IMR-90 (cell line): ENCODE measurements around the gene YIPF3. TPM values are rescaled to one million over a fixed set of nuclear protein-coding genes. Genes with fewer than 3 reads are reported as not detected.

Experiments used
- ATAC-seq: fragments of 200-7000 bp; cut with Tn5 transposase; 2 replicates; pipeline ENCODE4 v1.9.1; 2020; ENCODE audit warnings: low read depth, mild to moderate bottlenecking, moderate library complexity
- BruUV-seq: library from RNA; stranded (reverse); fragments of 400-500 nt; replicated peaks from 2 replicates; lab custom pipeline; 2021; lab: Mats Ljungman, UMichigan
- CTCF ChIA-PET: fragments of 300-600 bp; formaldehyde crosslinking; extraction: SDS; loops from one replicate; lab custom pipeline; 2021; ENCODE audit warnings: antibody characterized with exemption; lab: Yijun Ruan, JAX
- POLR2A ChIA-PET: fragments of 300-600 bp; sonication (Branson Sonifier 250); formaldehyde crosslinking; loops from one replicate; lab custom pipeline; 2022; ENCODE audit warnings: antibody characterized with exemption; ENCODE audit not compliant: unreplicated experiment; lab: Charles Lee
- DNase-seq: peaks from one replicate; pipeline ENCODE4 v3.0.0; 2013
- H2AFZ ChIP-seq: replicated peaks from 2 replicates; pipeline ENCODE3; 2013; ENCODE audit warnings: low read length, mild to moderate bottlenecking; ENCODE audit not compliant: poor library complexity
- H2AK5ac ChIP-seq: 2 replicates; pipeline ENCODE4 v1.6.1; 2013; ENCODE audit warnings: low read depth, low read length, inconsistent platforms
- H2AK9ac ChIP-seq: replicated peaks from 2 replicates; pipeline ENCODE3; 2013; ENCODE audit warnings: mild to moderate bottlenecking, low read depth, low read length, moderate library complexity; ENCODE audit not compliant: poor library complexity
- H2BK120ac ChIP-seq: 2 replicates; pipeline ENCODE4 v1.6.1; 2013; ENCODE audit warnings: low read depth, low read length, inconsistent platforms
- H2BK15ac ChIP-seq: 3 replicates; pipeline ENCODE4 v1.6.1; 2013; ENCODE audit warnings: low read depth, low read length, inconsistent platforms
- H2BK20ac ChIP-seq: 2 replicates; pipeline ENCODE4 v1.6.1; 2013; ENCODE audit warnings: low read depth, mild to moderate bottlenecking, inconsistent platforms, low read length, moderate library complexity
- H2BK5ac ChIP-seq: 2 replicates; pipeline ENCODE4 v1.6.1; 2013; ENCODE audit warnings: mild to moderate bottlenecking, low read depth, low read length, inconsistent platforms; ENCODE audit not compliant: poor library complexity, severe bottlenecking
- H3K14ac ChIP-seq: replicated peaks from 2 replicates; pipeline ENCODE4 v1.6.1; 2013; ENCODE audit warnings: low read depth, low read length, inconsistent platforms
- H3K18ac ChIP-seq: 2 replicates; pipeline ENCODE4 v1.6.1; 2013; ENCODE audit warnings: low read depth, low read length, control low read depth
- H3K23ac ChIP-seq: 2 replicates; pipeline ENCODE4 v1.6.1; 2013; ENCODE audit warnings: low read depth, low read length, inconsistent platforms
- H3K27ac ChIP-seq: 2 replicates; pipeline ENCODE4 v1.5.1; 2013; ENCODE audit warnings: mild to moderate bottlenecking, control low read depth, low read length; ENCODE audit not compliant: insufficient read depth
- H3K27me3 ChIP-seq: 2 replicates; pipeline ENCODE4 v1.6.1; 2013; ENCODE audit warnings: low read length; ENCODE audit not compliant: control insufficient read depth, insufficient read depth
- H3K36me3 ChIP-seq: 2 replicates; pipeline ENCODE4 v1.6.1; 2013; ENCODE audit warnings: low read length, mixed read lengths; ENCODE audit not compliant: control insufficient read depth, insufficient read depth
- H3K4ac ChIP-seq: 2 replicates; pipeline ENCODE4 v1.6.1; 2013; ENCODE audit warnings: low read depth, low read length, inconsistent platforms
- H3K4me1 ChIP-seq: 2 replicates; pipeline ENCODE4 v1.6.1; 2013; ENCODE audit warnings: low read length, mixed read lengths; ENCODE audit not compliant: control insufficient read depth, insufficient read depth
- H3K4me2 ChIP-seq: 2 replicates; pipeline ENCODE4 v1.6.1; 2013; ENCODE audit warnings: low read depth, mild to moderate bottlenecking, control low read depth, low read length, moderate library complexity
- H3K4me3 ChIP-seq: 2 replicates; pipeline ENCODE4 v1.5.1; 2013; ENCODE audit warnings: low read depth, mild to moderate bottlenecking, control low read depth, low read length, moderate library complexity; ENCODE audit not compliant: insufficient read depth
- H3K56ac ChIP-seq: 2 replicates; pipeline ENCODE4 v1.6.1; 2013; ENCODE audit warnings: low read length, inconsistent platforms; ENCODE audit not compliant: insufficient read depth; ENCODE audit errors: extremely low read depth
- H3K79me1 ChIP-seq, 2 experiments: 2 replicates each; pipeline ENCODE4 v1.6.1; 2013; ENCODE audit warnings: low read length in 2 of 2, inconsistent platforms in 1 of 2, low read depth in 1 of 2
- H3K9ac ChIP-seq: 2 replicates; pipeline ENCODE4 v1.6.1; 2013; ENCODE audit warnings: low read depth, low read length, control low read depth
- H3K9me1 ChIP-seq: 2 replicates; pipeline ENCODE4 v1.6.1; 2013; ENCODE audit warnings: low read length, inconsistent platforms; ENCODE audit not compliant: insufficient read depth
- H3K9me3 ChIP-seq: 2 replicates; pipeline ENCODE4 v1.6.1; 2013; ENCODE audit warnings: low read length; ENCODE audit not compliant: control insufficient read depth, insufficient read depth
- H4K20me1 ChIP-seq: 2 replicates; pipeline ENCODE4 v1.6.1; 2013; ENCODE audit warnings: low read length, inconsistent platforms; ENCODE audit not compliant: insufficient read depth
- H4K5ac ChIP-seq: 2 replicates; pipeline ENCODE4 v1.6.1; 2013; ENCODE audit warnings: mild to moderate bottlenecking, low read depth, low read length, control low read depth
- H4K8ac ChIP-seq, 2 experiments: 2 replicates each; pipeline ENCODE4 v1.6.1; 2013; ENCODE audit warnings: low read depth in 2 of 2, low read length in 2 of 2, control low read depth in 1 of 2, inconsistent platforms in 1 of 2
- H4K91ac ChIP-seq: 2 replicates; pipeline ENCODE4 v1.6.1; 2013; ENCODE audit warnings: low read depth, low read length, inconsistent platforms; ENCODE audit not compliant: insufficient read depth
- BHLHE40 ChIP-seq: fragments of 150-350 bp; IDR thresholded peaks from 2 replicates; pipeline ENCODE4 v1.6.1; 2016; ENCODE audit warnings: mild to moderate bottlenecking, low read depth, low read length
- CHD1 ChIP-seq: IDR thresholded peaks from 2 replicates; pipeline ENCODE4 v1.6.1; 2012; ENCODE audit warnings: low read depth, low read length, improper control_type of control experiment
- MXI1 ChIP-seq: IDR thresholded peaks from 2 replicates; pipeline ENCODE4 v1.6.1; 2012; ENCODE audit warnings: low read depth, mild to moderate bottlenecking, low read length, moderate library complexity, borderline replicate concordance
- RCOR1 ChIP-seq: IDR thresholded peaks from 2 replicates; pipeline ENCODE4 v1.6.1; 2012; ENCODE audit warnings: mild to moderate bottlenecking, low read length, improper control_type of control experiment; ENCODE audit not compliant: insufficient replicate concordance
- WGBS, 2 experiments: methylation state at CpG; one replicate each; pipeline versions ENCODE4 v1.1.5 to v1.1.7; 2013; ENCODE audit warnings: missing lambda C conversion rate in 2 of 2; ENCODE audit not compliant: insufficient read length in 1 of 2; ENCODE audit errors: extremely low coverage in 2 of 2; 5-methylcytosine and 5-hydroxymethylcytosine counted together
- dilution Hi-C: fragments of 300-500 bp; cut with HindIII; formaldehyde crosslinking; loops from one replicate; pipeline ENCODE4 v1.14.3; 2018; ENCODE audit warnings: low sequenced_read_pairs; ENCODE audit not compliant: unreplicated experiment
- in situ Hi-C: fragments of 300-500 bp; cut with MboI; formaldehyde crosslinking; loops from 3 replicates; pipeline ENCODE4 v1.14.3; 2019; ENCODE audit warnings: low sequenced_read_pairs, inconsistent platforms, mixed read lengths
- intact Hi-C: fragments of 100-400 bp; cut with micrococcal nuclease; formaldehyde crosslinking; loops from 2 replicates; pipeline ENCODE4 v1.10.0; 2022
- polyA plus RNA-seq, 3 experiments: library from polyadenylated mRNA; depleted of rRNA; stranded (reverse); fragments of >200 nt; gene quantifications; 2 replicates each; pipeline ENCODE4 v1.2.3, GENCODE V29; 2012; ENCODE audit warnings: low replicate concordance in 1 of 3
- total RNA-seq: library from RNA; depleted of rRNA; stranded (reverse); fragments of >200 nt; gene quantifications from 2 replicates; pipeline ENCODE4 v1.2.3, GENCODE V29; 2012
- TF ChIP-seq, protein P1 (sequence below): fragments of 150-350 bp; IDR thresholded peaks from 2 replicates; pipeline ENCODE4 v1.6.1; 2016; ENCODE audit warnings: low read depth, mild to moderate bottlenecking, low read length, moderate library complexity, borderline replicate concordance

The YIPF3 gene
- total and polyA plus RNA-seq, 2 of the 4 experiments (the other 2 are of a cell fraction), result 114 to 193 TPM

DNA sequence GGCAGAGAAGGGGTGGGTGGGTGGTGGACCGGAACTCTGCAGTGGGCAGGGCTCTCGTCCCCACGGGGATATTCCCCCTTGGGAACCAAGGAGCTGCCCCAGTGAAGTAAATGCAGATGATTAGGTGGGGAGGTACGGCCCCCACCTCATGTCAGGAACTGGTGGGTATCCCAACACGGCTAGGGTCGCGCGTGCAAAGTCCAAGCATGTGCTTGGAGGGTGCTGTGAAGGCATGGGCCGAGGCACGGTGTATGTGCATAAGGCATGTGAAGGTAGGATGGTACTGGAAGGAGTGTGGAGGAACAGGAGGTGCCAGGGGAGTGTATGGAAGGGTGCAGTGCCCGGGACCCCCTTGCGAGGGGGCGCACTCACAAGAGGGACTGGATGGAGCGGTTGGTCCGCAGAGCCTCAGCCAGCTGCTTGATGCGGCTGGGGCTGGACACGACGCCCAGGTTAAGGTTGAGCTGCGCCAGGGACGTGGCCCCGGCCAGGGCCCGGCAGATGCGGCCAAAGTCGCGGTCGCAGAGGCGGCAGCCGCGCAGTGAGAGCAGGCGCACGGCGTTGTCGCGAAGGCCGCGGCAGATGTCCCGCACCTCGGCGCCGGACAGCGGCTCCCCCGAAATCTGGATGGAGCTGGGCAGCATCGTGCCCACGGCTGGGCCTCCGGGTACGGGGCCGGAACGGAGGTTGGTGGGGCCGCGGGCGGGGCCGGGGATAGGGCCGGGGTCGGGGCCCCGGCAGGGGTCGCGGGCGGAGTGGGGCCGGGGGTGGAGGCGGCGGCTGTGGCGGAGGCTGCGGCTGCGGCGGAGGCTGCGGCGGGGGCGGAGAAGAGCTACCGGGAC lies 7.4 kb downstream of the YIPF3 start:
- Histone ChIP-seq H3K27ac (no peak overlapping the region; the same call in 1 of the 2 replicates), H2BK15ac (no peak overlapping the region), H3K56ac (no peak overlapping the region), H2BK5ac (no peak overlapping the region), H3K9me3 (no peaks in the 10 kb centered on the region), H3K4ac (no peak overlapping the region), H3K4me2 (peak overlapping the region; percentile 14), H3K9me1 (peaks cover 3% of the 10 kb centered on the region; the same call in 1 of the 2 replicates), H3K14ac (no peak overlapping the region), H3K9ac (no peak overlapping the region), H3K79me1 (peaks cover under 1 to 14% of the 10 kb centered on the region in 2 experiments), H4K8ac (peak overlapping the region in 1 of 2 experiments; percentile 35; a peak in 1 of 4 replicates), H3K23ac (peak overlapping the region; percentile 22; the same call in 1 of the 2 replicates), H2AK9ac (peak overlapping the region; percentile 6), H3K36me3 (peaks cover 42% of the 10 kb centered on the region), H4K20me1 (peaks cover 10% of the 10 kb centered on the region; the same call in 1 of the 2 replicates), H2BK120ac (no peak overlapping the region), H3K4me1 (peaks cover 4% of the 10 kb centered on the region), H2AK5ac (peak overlapping the region; percentile 64; the same call in 1 of the 2 replicates), H2BK20ac (no peak overlapping the region), H3K4me3 (peak overlapping the region; percentile 78), H4K5ac (no peak overlapping the region), H3K27me3 (no peaks in the 10 kb centered on the region), H3K18ac (no peak overlapping the region), H2AFZ (peak overlapping the region; percentile 97), H4K91ac (no peak overlapping the region)
- dilution Hi-C loops (no loop called here), intact Hi-C loops (no loop called here), in situ Hi-C loops (no loop called here)
- ChIA-PET POLR2A (no interaction called here), CTCF (interaction anchor here (0.9 kb wide), 1 partner anchor 280 kb away, joined by 3 read pairs; no protein-coding TSS in a partner anchor)
- BruUV-seq, result no TSS peak
- WGBS, 2 experiments, result 11% methylated on average over 46 of the region's 69 CpGs; no CpG with 5 or more reads in 1 of the 2 experiments
- ATAC-seq (peak; percentile 12), DNase-seq (no peak)
- TF ChIP-seq BHLHE40 (no peak), CHD1 (no peak), RCOR1 (no peak), MXI1 (no peak)
- TF ChIP-seq, protein P1, sequence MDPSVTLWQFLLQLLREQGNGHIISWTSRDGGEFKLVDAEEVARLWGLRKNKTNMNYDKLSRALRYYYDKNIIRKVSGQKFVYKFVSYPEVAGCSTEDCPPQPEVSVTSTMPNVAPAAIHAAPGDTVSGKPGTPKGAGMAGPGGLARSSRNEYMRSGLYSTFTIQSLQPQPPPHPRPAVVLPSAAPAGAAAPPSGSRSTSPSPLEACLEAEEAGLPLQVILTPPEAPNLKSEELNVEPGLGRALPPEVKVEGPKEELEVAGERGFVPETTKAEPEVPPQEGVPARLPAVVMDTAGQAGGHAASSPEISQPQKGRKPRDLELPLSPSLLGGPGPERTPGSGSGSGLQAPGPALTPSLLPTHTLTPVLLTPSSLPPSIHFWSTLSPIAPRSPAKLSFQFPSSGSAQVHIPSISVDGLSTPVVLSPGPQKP, result no peak
